OCI-LY3 (cell line): ENCODE measurements around the gene NEUROG1.

Experiments
- H2AFZ ChIP-seq: fragments of 200-600, 300-600 bp; shearing (Covaris generic); 2 replicates; pipeline ENCODE4 v1.6.0; 2014; ENCODE audit warnings: antibody characterized with exemption, low read depth, low read length
- H3K27ac ChIP-seq: fragments of 200-600, 300-600 bp; sonication (generic); 2 replicates; pipeline ENCODE4 v1.5.1; 2014; ENCODE audit warnings: mild to moderate bottlenecking, low read length, moderate library complexity, mixed read lengths
- H3K27me3 ChIP-seq: fragments of 200-600, 300-600 bp; sonication (generic); 2 replicates; pipeline ENCODE4 v1.6.1; 2014; ENCODE audit warnings: low read depth, low read length, mixed read lengths
- H3K36me3 ChIP-seq: fragments of 200-600, 300-600 bp; sonication (generic); replicated peaks from 2 replicates; pipeline ENCODE3; 2014; ENCODE audit warnings: low read depth, low read length, mixed read lengths
- H3K4me1 ChIP-seq: fragments of 300-600, 200-600 bp; sonication (generic); 2 replicates; pipeline ENCODE4 v1.6.1; 2014; ENCODE audit warnings: low read length, mixed read lengths
- H3K4me2 ChIP-seq: fragments of 200-600, 300-600 bp; sonication (generic); 2 replicates; pipeline ENCODE4 v1.6.1; 2014; ENCODE audit warnings: low read length, mixed read lengths
- H3K4me3 ChIP-seq: fragments of 300-600, 200-600 bp; sonication (generic); 2 replicates; pipeline ENCODE4 v1.5.1; 2014; ENCODE audit warnings: antibody characterized with exemption, mild to moderate bottlenecking, low read length, moderate library complexity
- H3K79me2 ChIP-seq: fragments of 300-600, 200-600 bp; shearing (Covaris generic); 2 replicates; pipeline ENCODE4 v1.6.1; 2014; ENCODE audit warnings: mild to moderate bottlenecking, low read length, mixed read lengths
- H3K9ac ChIP-seq: fragments of 300-600, 200-600 bp; shearing (Covaris generic); 2 replicates; pipeline ENCODE4 v1.6.0; 2014; ENCODE audit warnings: mild to moderate bottlenecking, low read length, moderate library complexity
- H3K9me3 ChIP-seq: fragments of 200-600, 300-600 bp; shearing (Covaris generic); 2 replicates; pipeline ENCODE4 v1.6.1; 2014; ENCODE audit warnings: low read length, mixed read lengths; ENCODE audit not compliant: insufficient read depth
- H4K20me1 ChIP-seq: fragments of 200-600, 300-600 bp; sonication (generic); 2 replicates; pipeline ENCODE4 v1.6.1; 2016; ENCODE audit warnings: low read length, mixed read lengths; ENCODE audit not compliant: insufficient read depth
- CTCF ChIP-seq: fragments of 200-600, 300-600 bp; sonication (generic); IDR thresholded peaks from 2 replicates; pipeline ENCODE4 v1.5.1; 2014; ENCODE audit warnings: antibody characterized with exemption, low read length, low read depth
- EZH2phosphoT487 ChIP-seq: fragments of 200-600 bp; shearing (Covaris generic); IDR thresholded peaks from 2 replicates; pipeline ENCODE4 v1.6.1; 2018; ENCODE audit warnings: antibody characterized with exemption, mixed run types, low read depth

NEUROG1 gene

GRCh38 chr5:135546101-135546500 is 10.3 kb upstream of the NEUROG1 start:
- H3K9ac ChIP-seq = no peak overlapping the region
- TF ChIP-seq EZH2phosphoT487 = no peak
- TF ChIP-seq CTCF = no peak

GRCh38 chr5:135545099-135545498 is 9.3 kb upstream of the NEUROG1 start:
- Histone ChIP-seq H4K20me1 (no peaks in the 10 kb centered on the region), H3K9ac (no peak overlapping the region), H3K4me1 (no peaks in the 10 kb centered on the region), H3K4me3 (no peak overlapping the region), H3K9me3 (no peaks in the 10 kb centered on the region), H2AFZ (no peak overlapping the region), H3K27me3 (peaks cover 14% of the 10 kb centered on the region), H3K36me3 (no peaks in the 10 kb centered on the region), H3K4me2 (no peak overlapping the region), H3K79me2 (no peaks in the 10 kb centered on the region), H3K27ac (no peak overlapping the region)
- TF ChIP-seq EZH2phosphoT487 (no peak), CTCF (no peak)

More at GRCh38 chr5:135546101-135546500, 10.3 kb upstream of the NEUROG1 start:
- no peaks in the 10 kb centered on the region for H4K20me1 ChIP-seq
- H3K27ac ChIP-seq = no peak overlapping the region
- no peaks in the 10 kb centered on the region for H3K79me2 ChIP-seq
- H3K4me2 ChIP-seq = no peak overlapping the region
- H3K4me3 ChIP-seq = no peak overlapping the region
- no peaks in the 10 kb centered on the region for H3K9me3 ChIP-seq
- H3K36me3 ChIP-seq = no peaks in the 10 kb centered on the region
- no peak overlapping the region for H2AFZ ChIP-seq
- no peaks in the 10 kb centered on the region for H3K4me1 ChIP-seq
- peaks cover 16% of the 10 kb centered on the region for H3K27me3 ChIP-seq

- no peaks in the 10 kb centered on the region for H4K20me1 ChIP-seq
- no peak overlapping the region for H3K27ac ChIP-seq
- no peaks in the 10 kb centered on the region for H3K79me2 ChIP-seq
- no peaks in the 10 kb centered on the region for H3K36me3 ChIP-seq
- TF ChIP-seq CTCF (no peak), EZH2phosphoT487 (no peak)
- no peaks in the 10 kb centered on the region for H3K4me1 ChIP-seq
- H3K9ac ChIP-seq = no peak overlapping the region
- H3K27me3 ChIP-seq = peaks cover 3% of the 10 kb centered on the region
- no peak overlapping the region for H3K4me2 ChIP-seq
- no peaks in the 10 kb centered on the region for H3K9me3 ChIP-seq
- no peak overlapping the region for H2AFZ ChIP-seq
- H3K4me3 ChIP-seq = no peak overlapping the region
Measured at GRCh38 chr5:135543485-135544304, 7.9 kb upstream of the NEUROG1 start.

GRCh38 chr5:135543001-135543484 is 7.3 kb upstream of the NEUROG1 start:
- no peak overlapping the region for H3K9ac ChIP-seq
- no peaks in the 10 kb centered on the region for H3K4me1 ChIP-seq
- H3K36me3 ChIP-seq = no peaks in the 10 kb centered on the region
- peaks cover 3% of the 10 kb centered on the region for H3K27me3 ChIP-seq
- TF ChIP-seq CTCF = no peak
- TF ChIP-seq EZH2phosphoT487 = no peak
- no peaks in the 10 kb centered on the region for H4K20me1 ChIP-seq
- H2AFZ ChIP-seq = no peak overlapping the region
- no peaks in the 10 kb centered on the region for H3K79me2 ChIP-seq
- no peak overlapping the region for H3K4me2 ChIP-seq
- no peak overlapping the region for H3K4me3 ChIP-seq
- no peak overlapping the region for H3K27ac ChIP-seq
- H3K9me3 ChIP-seq = no peaks in the 10 kb centered on the region
